Parathyroid adenoma (tissue), 2 donors: ENCODE measurements around the gene HNRNPDL.

ENCODE experiments used
- H2AFZ ChIP-seq: fragments of 300-600 bp; sonication (generic); one replicate; pipeline ENCODE4 v1.7.0; 2017; ENCODE audit warnings: antibody characterized with exemption, mild to moderate bottlenecking
- H3K27ac ChIP-seq: fragments of 300-600 bp; sonication (generic); one replicate; pipeline ENCODE4 v1.7.0; 2017
- H3K27me3 ChIP-seq: fragments of 300-600 bp; sonication (generic); one replicate; pipeline ENCODE4 v1.7.0; 2017; ENCODE audit warnings: low read length; ENCODE audit not compliant: control insufficient read depth, insufficient read depth
- H3K36me3 ChIP-seq: fragments of 300-600 bp; sonication (generic); one replicate; pipeline ENCODE4 v1.7.0; 2017; ENCODE audit warnings: low read length; ENCODE audit not compliant: control insufficient read depth, insufficient read depth
- H3K4me1 ChIP-seq: fragments of 300-600 bp; sonication (generic); one replicate; pipeline ENCODE4 v1.7.0; 2017; ENCODE audit warnings: control low read depth
- H3K4me2 ChIP-seq: fragments of 300-600 bp; sonication (generic); one replicate; pipeline ENCODE4 v1.7.0; 2017; ENCODE audit warnings: low read length
- H3K4me3 ChIP-seq: fragments of 300-600 bp; sonication (generic); one replicate; pipeline ENCODE4 v1.7.0; 2017; ENCODE audit warnings: low read depth, low read length
- H3K79me2 ChIP-seq: fragments of 300-600 bp; sonication (generic); one replicate; pipeline ENCODE4 v1.7.0; 2017; ENCODE audit warnings: control low read depth
- H3K9ac ChIP-seq: fragments of 300-600 bp; sonication (generic); one replicate; pipeline ENCODE4 v1.7.0; 2017; ENCODE audit warnings: mild to moderate bottlenecking
- H3K9me3 ChIP-seq: fragments of 300-600 bp; sonication (generic); one replicate; pipeline ENCODE4 v1.7.0; 2017; ENCODE audit warnings: low read length; ENCODE audit not compliant: control insufficient read depth
- TF ChIP-seq, protein P1 (sequence below): fragments of 300-600 bp; sonication (generic); IDR thresholded peaks from one replicate; pipeline ENCODE4 v1.7.0; 2017; ENCODE audit warnings: antibody characterized with exemption, mild to moderate bottlenecking
- donor health status: primary hyperparathyroidism.

The HNRNPDL gene

DNA sequence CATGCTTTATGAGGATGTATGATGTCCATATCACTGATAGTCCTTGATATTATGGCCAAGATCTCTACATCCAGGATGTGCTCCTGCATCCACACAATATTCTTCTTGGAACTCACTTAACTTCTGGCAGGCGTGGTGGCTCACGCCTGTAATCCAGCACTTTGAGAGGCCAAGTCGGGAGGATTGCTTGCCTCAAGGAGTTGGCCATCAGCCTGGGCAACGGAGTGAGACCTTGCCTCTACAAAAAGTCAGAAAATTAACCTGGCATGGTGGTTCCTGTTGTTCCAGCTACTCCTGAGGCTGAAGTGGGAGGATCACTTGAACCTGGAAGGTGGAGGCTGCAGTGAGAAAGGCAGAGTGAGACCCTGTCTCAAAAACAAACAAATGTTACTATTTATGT is 54.2 kb downstream of the HNRNPDL start:
- Histone ChIP-seq H3K4me3 (no peak overlapping the region), H3K27ac (no peak overlapping the region)

DNA sequence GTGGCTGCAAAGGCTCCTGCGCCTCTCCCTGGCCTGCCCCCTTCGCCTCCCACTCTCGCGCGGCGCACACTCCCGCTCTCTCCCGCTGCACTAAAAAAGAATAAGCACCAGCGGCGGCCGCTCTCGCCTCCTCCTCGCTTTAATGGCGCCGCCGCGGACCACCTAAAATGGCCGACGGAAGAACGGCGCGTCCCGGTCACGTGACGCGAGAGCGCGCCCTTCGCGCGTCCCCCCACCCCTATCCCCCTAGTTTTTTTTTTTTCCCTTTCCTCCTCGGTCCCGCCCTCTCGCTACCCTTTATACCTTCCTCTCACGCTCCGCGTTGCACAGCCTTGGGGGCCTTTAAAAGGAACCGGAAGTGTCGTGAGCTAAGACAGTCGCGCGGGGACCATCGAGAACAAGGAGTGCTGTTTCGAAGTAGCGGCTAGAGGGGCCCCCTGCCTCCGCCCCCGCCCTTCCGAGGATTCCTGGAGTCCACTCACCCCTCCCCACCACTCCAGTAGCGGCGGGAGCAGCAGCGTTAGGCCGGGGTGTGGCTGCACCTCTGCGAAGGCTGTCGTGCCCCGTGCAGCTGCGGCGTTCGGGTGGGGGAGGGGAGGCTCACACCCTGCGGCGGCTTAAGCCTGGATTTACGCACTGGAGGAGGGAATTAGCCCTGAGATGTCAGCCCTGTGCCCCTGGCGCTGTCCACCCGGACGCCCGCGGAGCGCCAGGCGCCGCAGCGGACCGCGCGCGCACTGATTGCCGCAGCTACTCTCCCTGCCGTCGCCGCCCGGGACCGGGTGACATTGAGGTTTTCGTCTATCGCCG is 56.2 kb downstream of the HNRNPDL start, which contains the start of gene HNRNPD:
Gene HNRNPD (minus strand): TSS at position 176 of the 810 bp plus-strand sequence. CDS start 313 bp downstream, outside the sequence.
- no peaks in the 10 kb centered on the region for H3K9me3 ChIP-seq
- H3K36me3 ChIP-seq = no peaks in the 10 kb centered on the region
- peak within 1 kb of the TSS; percentile 87 for H2AFZ ChIP-seq
- peaks cover 15% of the 10 kb centered on the region for H3K79me2 ChIP-seq
- H3K4me2 ChIP-seq = peak within 1 kb of the TSS; percentile 88
- H3K27me3 ChIP-seq = no peaks in the 10 kb centered on the region
- peak within 1 kb of the TSS; percentile 93 for H3K4me3 ChIP-seq
- TF ChIP-seq, protein P1, sequence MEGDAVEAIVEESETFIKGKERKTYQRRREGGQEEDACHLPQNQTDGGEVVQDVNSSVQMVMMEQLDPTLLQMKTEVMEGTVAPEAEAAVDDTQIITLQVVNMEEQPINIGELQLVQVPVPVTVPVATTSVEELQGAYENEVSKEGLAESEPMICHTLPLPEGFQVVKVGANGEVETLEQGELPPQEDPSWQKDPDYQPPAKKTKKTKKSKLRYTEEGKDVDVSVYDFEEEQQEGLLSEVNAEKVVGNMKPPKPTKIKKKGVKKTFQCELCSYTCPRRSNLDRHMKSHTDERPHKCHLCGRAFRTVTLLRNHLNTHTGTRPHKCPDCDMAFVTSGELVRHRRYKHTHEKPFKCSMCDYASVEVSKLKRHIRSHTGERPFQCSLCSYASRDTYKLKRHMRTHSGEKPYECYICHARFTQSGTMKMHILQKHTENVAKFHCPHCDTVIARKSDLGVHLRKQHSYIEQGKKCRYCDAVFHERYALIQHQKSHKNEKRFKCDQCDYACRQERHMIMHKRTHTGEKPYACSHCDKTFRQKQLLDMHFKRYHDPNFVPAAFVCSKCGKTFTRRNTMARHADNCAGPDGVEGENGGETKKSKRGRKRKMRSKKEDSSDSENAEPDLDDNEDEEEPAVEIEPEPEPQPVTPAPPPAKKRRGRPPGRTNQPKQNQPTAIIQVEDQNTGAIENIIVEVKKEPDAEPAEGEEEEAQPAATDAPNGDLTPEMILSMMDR = no peak
- peak within 1 kb of the TSS; percentile 97 for H3K27ac ChIP-seq
- no peaks in the 10 kb centered on the region for H3K4me1 ChIP-seq
- H3K9ac ChIP-seq = peak within 1 kb of the TSS; percentile 92

More for the DNA sequence above, 54.2 kb downstream of the HNRNPDL start:
- H3K9ac ChIP-seq = no peak overlapping the region
- TF ChIP-seq, protein P1 = no peak
- H3K36me3 ChIP-seq = no peaks in the 10 kb centered on the region
- no peaks in the 10 kb centered on the region for H3K9me3 ChIP-seq
- peaks cover 12% of the 10 kb centered on the region for H3K79me2 ChIP-seq
- H3K4me2 ChIP-seq = no peak overlapping the region
- H2AFZ ChIP-seq = no peak overlapping the region
- no peaks in the 10 kb centered on the region for H3K27me3 ChIP-seq
- no peaks in the 10 kb centered on the region for H3K4me1 ChIP-seq

DNA sequence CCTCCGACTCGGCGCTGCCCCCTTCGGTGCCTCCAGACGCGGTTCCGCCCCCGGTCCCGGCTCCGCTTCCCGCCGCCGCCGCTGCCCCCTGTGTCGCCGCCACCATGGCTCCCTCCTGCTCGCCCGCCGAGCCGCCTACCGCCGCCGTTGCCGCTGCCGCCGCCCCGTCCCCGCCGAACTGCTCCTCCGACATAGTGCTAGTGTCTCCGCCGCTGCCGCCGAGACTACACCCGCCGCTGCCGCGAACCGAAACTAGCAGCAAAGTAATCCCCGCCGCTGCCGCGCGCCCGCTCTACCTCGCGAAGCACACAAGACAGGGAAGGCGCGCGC is 56.8 kb downstream of the HNRNPDL start:
- TF ChIP-seq, protein P1 = no peak
- no peaks in the 10 kb centered on the region for H3K4me1 ChIP-seq

More for the DNA sequence above, 56.8 kb downstream of the HNRNPDL start:
- Histone ChIP-seq H2AFZ (peak overlapping the region; percentile 87), H3K27me3 (no peaks in the 10 kb centered on the region), H3K27ac (peak overlapping the region; percentile 97), H3K9me3 (no peaks in the 10 kb centered on the region), H3K36me3 (no peaks in the 10 kb centered on the region), H3K4me3 (peak overlapping the region; percentile 93), H3K9ac (peak overlapping the region; percentile 92), H3K4me2 (peak overlapping the region; percentile 57), H3K79me2 (peaks cover 15% of the 10 kb centered on the region)
